ENCODE results near the gene PIP4K2A. TPM values are rescaled to one million over a fixed set of nuclear protein-coding genes. Genes with fewer than 3 reads are reported as not detected.
"Not testable (repeated sequence)": the region's sequence is repeated elsewhere in the genome, so short reads cannot be mapped to it uniquely, and the experiment has no call there.

PIP4K2A gene
- 34.0 TPM for polyA plus RNA-seq (ENCODE audit: insufficient read length)
- long read RNA-seq, donor 1, partial matches to known transcripts: 0 of 4 reads
- long read RNA-seq, donor 1, other reads (novel, unspliced or antisense): 0 of 4 reads
- long read RNA-seq, donor 2, partial matches to known transcripts: 0 of 3 reads
- long read RNA-seq, donor 2, other reads (novel, unspliced or antisense): 0 of 3 reads
- long read RNA-seq, donor 3, transcript PIP4K2A-202 (10 exons, 3,802 nt): major isoform, 5 of 5 reads
- long read RNA-seq, donor 3, partial matches to known transcripts: 0 of 5 reads
- long read RNA-seq, donor 3, other reads (novel, unspliced or antisense): 0 of 5 reads
- long read RNA-seq, donor 4: 0 reads
- long read RNA-seq, donor 5, partial matches to known transcripts: 0 of 4 reads
- long read RNA-seq, donor 5, other reads (novel, unspliced or antisense): 0 of 4 reads
- long read RNA-seq, donor 6, transcript PIP4K2A-202 (10 exons, 3,802 nt): major isoform, 9 of 9 reads
- long read RNA-seq, donor 6, partial matches to known transcripts: 0 of 9 reads
- long read RNA-seq, donor 6, other reads (novel, unspliced or antisense): 0 of 9 reads
- long read RNA-seq, donor 7, transcript PIP4K2A-202 (10 exons, 3,802 nt): major isoform, 5 of 5 reads
- long read RNA-seq, donor 7, partial matches to known transcripts: 0 of 5 reads
- long read RNA-seq, donor 7, other reads (novel, unspliced or antisense): 0 of 5 reads
- long read RNA-seq, donor 8: 0 reads

GRCh38 chr10:22714479-22715289 is at the start of gene PIP4K2A:
PIP4K2A (minus strand) TSS chr10:22714578; CDS start chr10:22714326, 252 bp downstream.
- DNase-seq: no peak

DNA sequence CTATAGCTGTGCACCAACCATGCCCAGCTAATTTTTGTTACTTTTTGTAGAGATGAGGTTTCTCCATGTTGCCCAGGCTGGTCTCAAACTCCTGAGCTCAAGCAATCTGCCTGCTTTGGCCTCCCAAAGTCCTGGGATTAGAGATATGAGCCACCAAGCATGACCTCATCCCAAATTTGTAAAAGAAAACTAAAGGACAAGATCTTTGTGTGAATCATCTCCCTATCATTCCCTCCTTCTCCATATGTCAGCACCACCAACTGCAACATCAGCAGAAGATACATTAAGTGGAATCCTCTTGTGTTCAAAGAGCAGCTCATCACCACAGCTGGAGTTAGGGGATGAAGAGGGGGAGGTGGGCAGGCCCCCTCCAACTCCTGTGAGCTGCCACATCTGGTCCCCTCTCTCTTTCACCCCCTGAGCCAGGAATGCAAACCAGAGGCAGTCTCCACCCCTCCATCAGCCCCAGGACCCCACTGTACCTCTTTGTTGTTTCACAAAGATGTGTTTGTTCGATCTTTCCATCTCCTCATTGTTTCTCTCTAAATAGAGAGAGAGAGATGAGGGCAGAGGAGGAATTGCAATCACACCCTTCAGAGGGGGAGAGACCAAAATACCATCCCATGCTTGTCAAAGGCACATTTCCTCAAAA is 47.3 kb upstream of the PIP4K2A start:
- DNase-seq: no peak

- DNase-seq: no peak
Observed at GRCh38 chr10:22760025-22760424, 45.6 kb upstream of the PIP4K2A start.

DNA sequence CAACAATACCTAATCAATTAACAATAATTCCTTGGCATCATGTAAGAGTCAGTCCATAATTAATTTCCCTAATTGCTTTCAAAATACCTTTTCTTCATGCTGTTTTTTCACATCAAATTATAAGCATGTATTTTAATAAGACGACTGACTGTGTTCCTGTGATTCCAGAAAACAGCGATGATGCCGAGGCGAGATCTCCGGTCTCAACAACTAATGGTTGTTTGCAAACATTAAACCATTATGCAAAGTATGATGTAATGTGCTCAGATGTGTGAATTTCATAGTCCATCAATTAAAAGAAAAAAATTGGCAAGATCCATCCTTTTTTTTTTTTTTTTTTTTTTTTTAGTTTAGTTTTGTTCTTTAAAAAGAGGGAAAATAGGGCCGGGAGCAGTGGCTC is 44.5 kb upstream of the PIP4K2A start:
- no peak for DNase-seq

GRCh38 chr10:22754296-22754695 is 39.9 kb upstream of the PIP4K2A start:
- no peak for DNase-seq

- DNase-seq: no peak
Observed at GRCh38 chr10:22753786-22754185, 39.4 kb upstream of the PIP4K2A start.

DNA sequence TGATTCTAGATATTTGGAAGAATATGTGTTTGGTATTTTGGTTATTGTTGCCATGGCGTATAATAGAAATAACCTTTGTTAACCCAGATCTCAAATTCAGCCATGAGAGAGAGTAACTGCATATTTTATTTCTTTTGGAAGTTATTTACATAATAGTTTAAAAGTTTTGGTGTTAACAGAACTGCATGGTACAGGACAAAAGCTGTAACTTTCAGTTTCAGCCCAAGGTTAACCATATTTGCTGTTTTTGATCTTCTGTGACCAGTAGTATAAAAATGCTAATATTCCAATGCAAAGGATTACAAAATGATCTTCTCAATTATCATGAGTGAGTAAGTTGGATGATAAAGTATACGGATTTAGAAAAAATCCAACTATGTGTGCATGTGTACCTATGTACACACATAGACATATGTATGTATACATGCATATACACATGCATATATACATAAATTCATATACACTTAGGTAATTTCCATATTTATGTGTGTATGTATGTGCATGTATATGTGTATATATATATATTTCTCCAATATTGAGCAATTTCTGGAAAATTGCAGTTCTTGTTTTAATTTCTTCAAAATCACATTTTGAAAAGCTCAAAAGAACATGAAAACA is 38.0 kb upstream of the PIP4K2A start:
- DNase-seq: no peak

DNA sequence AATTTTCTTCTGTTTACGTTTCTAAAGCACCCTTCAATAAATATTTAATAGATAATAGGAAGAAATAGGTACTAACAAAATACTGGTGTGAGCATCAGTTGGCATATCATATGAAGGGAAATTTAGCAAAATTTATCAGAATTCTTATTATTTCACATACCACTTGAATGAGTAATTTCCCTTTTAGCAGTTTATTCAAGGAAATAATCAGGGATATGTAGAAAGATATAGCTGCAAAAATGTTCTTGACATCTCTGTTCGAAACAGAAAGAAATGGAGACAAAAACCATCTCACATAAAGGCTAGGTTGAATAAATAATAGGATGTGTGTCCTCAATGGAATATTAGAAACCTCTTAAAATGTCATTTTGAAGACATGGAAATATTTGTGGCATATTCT is 35.8 kb upstream of the PIP4K2A start:
- no peak for DNase-seq

DNA sequence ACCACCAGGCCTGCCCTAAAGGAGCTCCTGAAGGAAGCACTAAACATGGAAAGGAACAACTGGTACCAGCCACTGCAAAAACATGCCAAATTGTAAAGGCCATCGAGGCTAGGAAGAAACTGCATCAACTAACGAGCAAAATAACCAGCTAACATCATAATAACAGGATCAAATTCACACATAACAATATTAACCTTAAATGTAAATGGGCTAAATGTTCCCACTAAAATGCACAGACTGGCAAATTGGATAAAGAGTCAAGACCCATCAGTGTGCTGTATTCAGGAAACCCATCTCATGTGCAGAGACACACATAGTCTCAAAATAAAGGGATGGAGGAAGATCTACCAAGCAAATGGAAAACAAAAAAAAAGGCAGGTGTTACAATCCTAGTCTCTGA is 30.5 kb upstream of the PIP4K2A start:
- not testable (repeated sequence) for DNase-seq

DNA sequence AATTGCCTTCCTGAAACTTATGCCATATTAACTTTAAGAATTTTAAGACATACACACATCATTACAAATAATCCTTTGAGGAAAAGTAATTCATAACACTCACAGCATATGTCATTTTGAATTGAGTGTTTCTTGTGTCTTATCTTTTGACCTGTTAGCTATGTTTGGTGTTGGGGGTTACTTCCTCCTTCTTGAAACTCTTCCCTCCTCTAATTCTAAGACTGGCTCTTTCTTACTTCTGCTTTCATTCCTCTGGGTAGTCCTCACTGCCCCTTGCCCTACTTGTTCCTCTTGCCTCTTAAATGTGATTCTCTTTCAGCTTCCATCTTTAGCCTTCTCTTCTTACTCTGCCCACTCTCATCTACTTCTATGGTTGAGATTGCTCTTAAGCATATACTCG is 28.3 kb upstream of the PIP4K2A start:
- DNase-seq: no peak

GRCh38 chr10:22741631-22742030 is 27.3 kb upstream of the PIP4K2A start:
- DNase-seq: not testable (repeated sequence)

DNA sequence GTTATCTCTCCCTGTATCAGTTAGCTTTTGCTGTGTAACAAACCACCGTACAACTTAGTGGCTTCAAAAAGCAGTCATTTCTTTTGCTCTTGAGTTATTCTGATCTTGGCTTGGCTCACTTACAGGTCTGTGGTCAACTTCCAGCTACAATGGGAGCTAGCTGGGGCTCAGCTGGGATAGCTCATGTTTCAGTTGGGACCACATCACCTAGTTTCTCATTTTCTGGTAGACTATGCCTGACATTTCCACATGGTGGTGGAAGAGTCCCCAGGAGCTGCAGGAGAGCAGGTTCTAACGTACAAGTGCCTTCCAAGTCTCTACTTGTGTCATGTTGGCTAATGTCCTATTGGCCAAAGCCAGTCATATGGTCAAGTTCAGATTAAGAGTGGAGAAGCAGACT is 25.8 kb upstream of the PIP4K2A start:
- no peak for DNase-seq

- DNase-seq: no peak
Observed at GRCh38 chr10:22737587-22737986, 23.2 kb upstream of the PIP4K2A start.

GRCh38 chr10:22736134-22736533 is 21.8 kb upstream of the PIP4K2A start:
- DNase-seq: no peak

DNA sequence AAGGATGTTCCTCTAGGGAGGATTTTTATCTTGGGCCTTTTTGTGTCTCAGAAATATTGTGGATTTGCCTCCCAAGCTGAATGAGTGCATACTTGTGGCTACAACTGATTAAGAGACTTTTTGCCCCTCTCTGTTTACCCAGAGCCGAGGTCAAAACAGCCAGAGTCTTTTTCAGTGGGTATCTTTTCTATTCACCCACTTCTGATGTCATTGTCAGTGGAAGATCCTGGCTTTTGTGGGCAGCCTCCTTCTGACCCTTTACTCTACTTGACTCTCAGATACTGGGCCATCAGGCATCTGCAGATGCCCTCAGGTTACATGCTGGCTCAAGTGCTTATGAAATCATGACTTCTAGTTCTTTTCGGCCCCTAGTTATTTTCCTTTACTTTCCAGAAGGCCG is 19.6 kb upstream of the PIP4K2A start:
- no peak for DNase-seq

GRCh38 chr10:22727663-22728062 is 13.3 kb upstream of the PIP4K2A start:
- DNase-seq: no peak

- no peak for DNase-seq
Observed at GRCh38 chr10:22727112-22727511, 12.7 kb upstream of the PIP4K2A start.

GRCh38 chr10:22724773-22725172 is 10.4 kb upstream of the PIP4K2A start:
- DNase-seq: no peak

DNA sequence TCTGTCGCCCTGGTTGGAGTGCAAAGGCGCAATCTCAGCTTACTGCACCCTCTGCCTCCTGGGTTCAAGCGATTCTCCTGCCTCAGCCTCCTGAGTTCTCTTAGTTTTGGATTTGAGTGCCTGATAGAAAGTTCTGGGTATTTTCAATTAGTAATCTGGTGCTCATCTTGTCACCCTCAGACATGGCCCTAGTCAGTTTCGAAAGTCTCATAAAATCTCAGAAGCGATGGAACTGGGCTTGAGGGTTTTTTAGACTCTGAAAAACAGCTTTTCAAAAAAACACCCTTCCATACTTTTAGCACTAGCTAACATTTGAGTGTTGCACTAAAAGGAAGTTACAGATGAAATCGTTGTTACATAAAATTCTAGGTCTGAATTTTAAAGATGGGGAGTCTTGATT is 9.4 kb upstream of the PIP4K2A start:
- DNase-seq: no peak

DNA sequence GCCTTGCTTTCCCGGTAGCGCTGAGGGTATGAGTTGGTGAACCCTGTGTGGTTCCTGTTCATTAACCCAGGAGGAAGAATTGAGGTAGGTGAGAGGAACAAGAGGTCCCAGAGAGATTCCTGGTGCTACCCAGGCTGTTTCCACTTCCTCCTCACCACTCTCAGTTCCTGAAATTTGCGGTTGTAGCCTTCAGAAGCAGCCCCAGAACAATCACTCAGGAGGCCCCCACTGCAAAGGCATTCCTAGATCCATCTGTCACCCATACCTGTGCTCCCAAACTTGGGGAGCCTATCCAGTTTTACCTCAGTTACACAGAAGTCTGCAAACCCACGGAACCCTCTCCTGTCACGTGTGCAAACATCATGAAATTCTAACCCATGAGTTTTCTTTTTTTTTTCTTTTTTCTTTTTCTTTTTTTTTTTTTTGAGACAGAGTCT is 9.0 kb upstream of the PIP4K2A start:
- no peak for DNase-seq

- no peak for DNase-seq
Observed at GRCh38 chr10:22722626-22723169, 8.3 kb upstream of the PIP4K2A start.

All from left kidney (tissue), 8 donors.